ENCODE data around the gene OVOL2. TPM values are rescaled to one million over a fixed set of nuclear protein-coding genes. Genes with fewer than 3 reads are reported as not detected.

OVOL2 gene
- total and polyA plus RNA-seq, 10 donors, result not detected

DNA sequence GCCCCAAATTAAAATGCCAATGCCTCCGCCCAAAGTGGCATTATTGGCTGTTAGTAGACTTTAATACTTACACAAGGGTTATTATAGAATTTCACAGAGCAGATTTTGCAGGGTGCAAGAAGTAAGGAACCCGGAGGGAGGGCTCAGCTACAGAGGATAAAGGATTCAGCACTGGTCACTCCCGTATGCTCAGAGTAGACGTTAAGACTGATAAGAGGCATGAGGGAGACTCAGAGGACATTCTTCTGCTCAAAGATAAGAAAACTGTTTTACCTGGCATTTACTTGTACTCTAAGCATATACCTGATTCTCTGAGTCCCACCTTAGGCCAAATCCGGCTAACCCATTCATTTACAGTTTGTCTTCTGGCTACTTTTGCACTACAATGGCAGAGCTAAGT, 36.5 kb upstream of the OVOL2 start:
- H3K4me1 ChIP-seq, result no peaks in the 10 kb centered on the region
- TF ChIP-seq, protein P1, sequence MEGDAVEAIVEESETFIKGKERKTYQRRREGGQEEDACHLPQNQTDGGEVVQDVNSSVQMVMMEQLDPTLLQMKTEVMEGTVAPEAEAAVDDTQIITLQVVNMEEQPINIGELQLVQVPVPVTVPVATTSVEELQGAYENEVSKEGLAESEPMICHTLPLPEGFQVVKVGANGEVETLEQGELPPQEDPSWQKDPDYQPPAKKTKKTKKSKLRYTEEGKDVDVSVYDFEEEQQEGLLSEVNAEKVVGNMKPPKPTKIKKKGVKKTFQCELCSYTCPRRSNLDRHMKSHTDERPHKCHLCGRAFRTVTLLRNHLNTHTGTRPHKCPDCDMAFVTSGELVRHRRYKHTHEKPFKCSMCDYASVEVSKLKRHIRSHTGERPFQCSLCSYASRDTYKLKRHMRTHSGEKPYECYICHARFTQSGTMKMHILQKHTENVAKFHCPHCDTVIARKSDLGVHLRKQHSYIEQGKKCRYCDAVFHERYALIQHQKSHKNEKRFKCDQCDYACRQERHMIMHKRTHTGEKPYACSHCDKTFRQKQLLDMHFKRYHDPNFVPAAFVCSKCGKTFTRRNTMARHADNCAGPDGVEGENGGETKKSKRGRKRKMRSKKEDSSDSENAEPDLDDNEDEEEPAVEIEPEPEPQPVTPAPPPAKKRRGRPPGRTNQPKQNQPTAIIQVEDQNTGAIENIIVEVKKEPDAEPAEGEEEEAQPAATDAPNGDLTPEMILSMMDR (IDR thresholded peaks at IDR 0.05 in 8 of 11, conservative IDR thresholded peaks at IDR 0.05 in 3 of 11), result no peak
- no peak for TF ChIP-seq POLR2A (IDR thresholded peaks at IDR 0.05)
- no peak for TF ChIP-seq POLR2AphosphoS5 (IDR thresholded peaks at IDR 0.05)
- H3K9me3 ChIP-seq, result no peaks in the 10 kb centered on the region
- peaks cover 0 to 5% (median 0%) of the 10 kb centered on the region in 7 donors for H3K27me3 ChIP-seq (replicated peaks in 1 of 7)
- H3K36me3 ChIP-seq, result no peaks in the 10 kb centered on the region
- DNase-seq, result no peak
- 66 to 88% (median 76%) methylated on average over 5 of the region's 5 CpGs for WGBS, 5 donors
- intact Hi-C loops (cut with DNase I; ENCODE audit: low total_unique reads), result no loop called here
- H3K4me3 ChIP-seq, result no peak overlapping the region
- H3K27ac ChIP-seq, result no peak overlapping the region

DNA sequence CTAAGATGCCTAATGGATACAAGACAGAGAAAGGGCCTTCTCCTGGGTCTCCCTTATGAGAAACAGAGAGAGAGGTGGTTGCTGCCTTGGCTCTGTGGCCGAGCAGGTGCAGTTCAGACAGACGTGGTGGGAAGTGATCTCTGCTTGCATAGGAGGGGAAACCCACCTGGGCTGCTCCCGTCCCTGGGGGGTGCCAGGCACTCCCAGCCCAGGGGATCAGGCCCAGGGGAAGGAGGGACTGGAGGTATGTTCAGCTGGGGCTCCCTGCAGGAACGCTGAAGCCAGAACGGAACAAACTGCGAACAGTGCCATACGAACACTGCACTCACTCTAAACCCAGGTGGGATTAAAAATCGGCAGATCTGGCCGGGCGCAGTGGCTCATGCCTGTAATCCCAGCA, 35.7 kb upstream of the OVOL2 start:
- no peaks in the 10 kb centered on the region for H3K9me3 ChIP-seq
- 71 to 88% (median 86%) methylated on average over 9 to 10 of the region's 10 CpGs for WGBS, 5 donors
- peaks cover 0 to 7% (median 0%) of the 10 kb centered on the region in 7 donors for H3K27me3 ChIP-seq (replicated peaks in 1 of 7)
- H3K36me3 ChIP-seq, result no peaks in the 10 kb centered on the region
- H3K4me3 ChIP-seq, result no peak overlapping the region
- H3K27ac ChIP-seq, result no peak overlapping the region
- no peaks in the 10 kb centered on the region for H3K4me1 ChIP-seq
- TF ChIP-seq POLR2A (IDR thresholded peaks at IDR 0.05) (no peak), POLR2AphosphoS5 (IDR thresholded peaks at IDR 0.05) (no peak)
- TF ChIP-seq, protein P1 (IDR thresholded peaks at IDR 0.05 in 8 of 11, conservative IDR thresholded peaks at IDR 0.05 in 3 of 11), result no peak
- intact Hi-C loops (cut with DNase I; ENCODE audit: low total_unique reads), result no loop called here
- DNase-seq, result no peak

DNA sequence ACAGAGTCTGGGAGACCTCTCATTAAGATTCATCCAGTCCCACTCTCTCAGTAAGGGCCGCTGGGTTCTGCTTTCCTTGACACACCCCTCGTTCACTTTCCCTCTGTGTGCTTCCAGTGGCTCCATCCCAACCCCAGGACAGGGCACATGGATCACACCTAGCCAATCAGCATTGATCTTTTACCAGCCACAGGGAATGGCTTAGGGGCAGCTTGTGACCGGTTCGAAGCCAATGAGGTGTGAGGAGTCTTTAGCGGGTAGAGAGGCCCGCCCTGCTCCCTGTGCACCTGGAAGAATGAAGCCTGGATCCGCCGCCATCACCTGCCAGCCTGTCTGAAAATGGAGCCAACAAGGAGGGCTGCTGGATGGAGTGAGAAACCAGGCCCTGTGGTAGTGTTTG, 35.2 kb upstream of the OVOL2 start:
- Histone ChIP-seq H3K27ac (no peak overlapping the region), H3K27me3 (replicated peaks in 1 of 7) (peaks cover 0 to 12% (median 0%) of the 10 kb centered on the region in 7 donors), H3K4me1 (no peaks in the 10 kb centered on the region), H3K9me3 (no peaks in the 10 kb centered on the region), H3K4me3 (no peak overlapping the region), H3K36me3 (no peaks in the 10 kb centered on the region)
- TF ChIP-seq POLR2AphosphoS5 (IDR thresholded peaks at IDR 0.05) (no peak), POLR2A (IDR thresholded peaks at IDR 0.05) (no peak)
- TF ChIP-seq, protein P1 (IDR thresholded peaks at IDR 0.05 in 8 of 11, conservative IDR thresholded peaks at IDR 0.05 in 3 of 11), result no peak
- DNase-seq, result no peak
- 77 to 90% (median 87%) methylated on average over 7 to 8 of the region's 8 CpGs for WGBS, 5 donors
- intact Hi-C loops (cut with DNase I; ENCODE audit: low total_unique reads), result no loop called here

DNA sequence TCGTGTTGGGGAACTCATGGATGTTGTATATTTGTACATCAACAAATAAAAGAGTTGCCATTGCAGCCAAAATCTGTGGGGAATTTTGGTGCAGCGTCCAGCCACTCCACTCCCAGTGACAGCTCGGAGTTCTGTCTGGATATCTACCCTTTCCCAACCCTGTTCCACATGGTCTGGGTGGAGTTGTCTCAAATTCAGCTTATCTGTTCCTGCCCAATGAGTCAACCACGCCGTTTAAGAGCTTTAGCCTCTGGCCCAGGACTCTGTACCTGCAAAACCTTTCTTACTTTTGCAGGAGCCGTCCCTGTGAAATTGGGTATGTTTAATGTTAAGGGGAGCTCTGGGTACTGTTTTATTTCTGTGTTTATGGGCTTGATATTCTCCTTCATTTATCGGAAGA, 33.9 kb upstream of the OVOL2 start:
- H3K27me3 ChIP-seq (replicated peaks in 1 of 7), result peaks cover 0 to 13% (median 0%) of the 10 kb centered on the region in 7 donors
- 70 to 83% (median 80%) methylated on average over 7 of the region's 7 CpGs for WGBS, 5 donors
- H3K36me3 ChIP-seq, result no peaks in the 10 kb centered on the region
- no peak overlapping the region for H3K27ac ChIP-seq
- no peak for DNase-seq
- intact Hi-C loops (cut with DNase I; ENCODE audit: low total_unique reads), result no loop called here
- TF ChIP-seq, protein P1 (IDR thresholded peaks at IDR 0.05 in 8 of 11, conservative IDR thresholded peaks at IDR 0.05 in 3 of 11), result no peak
- H3K9me3 ChIP-seq, result no peaks in the 10 kb centered on the region
- H3K4me3 ChIP-seq, result no peak overlapping the region
- no peaks in the 10 kb centered on the region for H3K4me1 ChIP-seq

All from spleen (tissue), 11 donors.